ENCODE data around the gene NRXN3. TPM values are rescaled to one million over a fixed set of nuclear protein-coding genes. Genes with fewer than 3 reads are reported as not detected.

NRXN3 gene
- total and polyA plus RNA-seq, 4 donors: 21.9 to 73.4 (median 65.7) TPM

GRCh38 chr14:79668951-79669350 is 1498.8 kb downstream of the NRXN3 start:
- Histone ChIP-seq H3K4me3 (ENCODE audit: low read depth, low read length) (no peak overlapping the region), H3K9me3 (ENCODE audit: control insufficient read depth, insufficient read depth, low read length) (no peaks in the 10 kb centered on the region), H3K27ac (ENCODE audit: low read depth, low read length) (no peak overlapping the region), H3K27me3 (ENCODE audit: control insufficient read depth, insufficient read depth, low read length) (no peaks in the 10 kb centered on the region), H3K36me3 (ENCODE audit: control insufficient read depth, insufficient read depth, low read length) (no peaks in the 10 kb centered on the region), H3K4me1 (ENCODE audit: control insufficient read depth, insufficient read depth, low read length) (no peaks in the 10 kb centered on the region)
- 20% methylated on average over 1 of the region's 3 CpGs for WGBS (ENCODE audit: insufficient coverage)
- DNase-seq (ENCODE audit: low read depth in 4 of 6, low spot score in 6 of 6): peak in 1 of 6 donors; percentile 71

DNA sequence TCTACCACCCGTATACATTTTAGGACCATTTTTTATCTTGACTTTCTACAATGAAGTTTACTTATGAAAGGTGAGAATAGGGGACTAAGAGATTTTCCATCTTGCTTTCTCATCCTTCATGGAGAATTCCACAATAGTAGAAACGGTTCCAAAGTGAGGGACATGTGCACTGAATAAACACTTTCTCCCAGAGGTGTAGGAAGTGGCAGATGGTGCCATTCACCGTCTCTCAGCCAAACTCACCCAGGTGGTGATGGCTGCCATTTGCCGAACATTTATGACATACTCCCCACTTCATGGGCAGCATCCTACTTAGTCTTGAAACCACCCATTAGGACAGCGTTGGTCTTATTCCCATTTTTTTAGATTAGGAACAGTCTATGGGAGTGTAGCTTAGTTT is 1500.6 kb downstream of the NRXN3 start:
- Histone ChIP-seq H3K36me3 (ENCODE audit: control insufficient read depth, insufficient read depth, low read length) (no peaks in the 10 kb centered on the region), H3K9me3 (ENCODE audit: control insufficient read depth, insufficient read depth, low read length) (no peaks in the 10 kb centered on the region), H3K4me1 (ENCODE audit: control insufficient read depth, insufficient read depth, low read length) (no peaks in the 10 kb centered on the region), H3K4me3 (ENCODE audit: low read depth, low read length) (no peak overlapping the region), H3K27ac (ENCODE audit: low read depth, low read length) (no peak overlapping the region), H3K27me3 (ENCODE audit: control insufficient read depth, insufficient read depth, low read length) (no peaks in the 10 kb centered on the region)
- 76% methylated on average over 2 of the region's 5 CpGs for WGBS (ENCODE audit: insufficient coverage)
- DNase-seq (ENCODE audit: low read depth in 4 of 6, low spot score in 6 of 6): no peak

DNA sequence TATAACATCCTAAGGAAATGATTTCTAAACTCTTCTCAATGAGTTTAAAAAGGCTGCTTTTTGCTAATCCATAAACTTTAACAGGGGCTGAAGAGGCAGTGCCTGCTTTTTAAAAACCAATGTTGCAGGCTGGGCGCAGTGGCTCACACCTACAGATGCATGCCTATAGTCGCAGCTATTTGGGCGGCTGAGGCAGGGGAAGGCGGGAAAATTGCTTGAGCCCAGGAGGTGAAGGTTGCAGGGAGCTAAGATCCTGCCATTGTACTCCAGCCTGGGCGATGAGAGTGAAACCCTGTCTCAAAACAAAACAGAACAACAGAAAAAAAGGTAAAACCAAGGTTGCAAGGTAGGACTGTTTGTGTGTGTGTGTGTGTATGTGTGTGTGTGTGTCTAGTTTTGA is 1509.9 kb downstream of the NRXN3 start:
- no peak for DNase-seq (ENCODE audit: low read depth in 4 of 6, low spot score in 6 of 6)
- no peaks in the 10 kb centered on the region for H3K4me1 ChIP-seq (ENCODE audit: control insufficient read depth, insufficient read depth, low read length)
- no peaks in the 10 kb centered on the region for H3K27me3 ChIP-seq (ENCODE audit: control insufficient read depth, insufficient read depth, low read length)
- no peak overlapping the region for H3K27ac ChIP-seq (ENCODE audit: low read depth, low read length)
- H3K9me3 ChIP-seq (ENCODE audit: control insufficient read depth, insufficient read depth, low read length): no peaks in the 10 kb centered on the region
- 81% methylated on average over 3 of the region's 5 CpGs for WGBS (ENCODE audit: insufficient coverage)
- H3K36me3 ChIP-seq (ENCODE audit: control insufficient read depth, insufficient read depth, low read length): no peaks in the 10 kb centered on the region
- no peak overlapping the region for H3K4me3 ChIP-seq (ENCODE audit: low read depth, low read length)

- Histone ChIP-seq H3K4me1 (ENCODE audit: control insufficient read depth, insufficient read depth, low read length) (no peaks in the 10 kb centered on the region), H3K27me3 (ENCODE audit: control insufficient read depth, insufficient read depth, low read length) (no peaks in the 10 kb centered on the region), H3K36me3 (ENCODE audit: control insufficient read depth, insufficient read depth, low read length) (no peaks in the 10 kb centered on the region), H3K27ac (ENCODE audit: low read depth, low read length) (no peak overlapping the region), H3K4me3 (ENCODE audit: low read depth, low read length) (no peak overlapping the region), H3K9me3 (ENCODE audit: control insufficient read depth, insufficient read depth, low read length) (no peaks in the 10 kb centered on the region)
- WGBS (ENCODE audit: insufficient coverage): no CpG with 5 or more reads among the region's 1 CpG
- no peak for DNase-seq (ENCODE audit: low read depth in 4 of 6, low spot score in 6 of 6)
Observed at GRCh38 chr14:79686196-79686595, 1516.0 kb downstream of the NRXN3 start.

DNA sequence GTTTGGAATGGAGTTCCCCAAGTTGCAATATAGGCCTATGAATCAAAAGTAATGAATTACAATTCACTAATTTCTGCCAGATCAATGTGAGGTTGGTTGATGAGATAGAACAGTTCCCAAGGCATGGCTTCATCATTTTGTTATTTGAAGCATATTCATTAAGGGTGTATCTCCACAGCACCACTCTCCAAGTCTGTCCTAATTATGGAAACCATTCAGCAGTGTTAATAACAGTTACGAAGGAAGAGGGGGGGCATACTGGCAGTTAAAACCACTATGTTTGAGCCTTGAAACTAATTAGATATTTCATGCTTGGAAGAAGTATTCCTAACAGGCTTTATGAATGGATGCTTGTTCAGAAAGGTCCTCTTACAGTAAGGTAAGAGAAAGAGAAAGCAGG is 1520.8 kb downstream of the NRXN3 start:
- Histone ChIP-seq H3K4me3 (ENCODE audit: low read depth, low read length) (no peak overlapping the region), H3K4me1 (ENCODE audit: control insufficient read depth, insufficient read depth, low read length) (no peaks in the 10 kb centered on the region), H3K36me3 (ENCODE audit: control insufficient read depth, insufficient read depth, low read length) (no peaks in the 10 kb centered on the region), H3K27ac (ENCODE audit: low read depth, low read length) (no peak overlapping the region), H3K27me3 (ENCODE audit: control insufficient read depth, insufficient read depth, low read length) (no peaks in the 10 kb centered on the region), H3K9me3 (ENCODE audit: control insufficient read depth, insufficient read depth, low read length) (no peaks in the 10 kb centered on the region)
- 71% methylated on average over 1 of the region's 1 CpG for WGBS (ENCODE audit: insufficient coverage)
- peak in 2 of 6 donors; percentile 14 to 92 for DNase-seq (ENCODE audit: low read depth in 4 of 6, low spot score in 6 of 6)

DNA sequence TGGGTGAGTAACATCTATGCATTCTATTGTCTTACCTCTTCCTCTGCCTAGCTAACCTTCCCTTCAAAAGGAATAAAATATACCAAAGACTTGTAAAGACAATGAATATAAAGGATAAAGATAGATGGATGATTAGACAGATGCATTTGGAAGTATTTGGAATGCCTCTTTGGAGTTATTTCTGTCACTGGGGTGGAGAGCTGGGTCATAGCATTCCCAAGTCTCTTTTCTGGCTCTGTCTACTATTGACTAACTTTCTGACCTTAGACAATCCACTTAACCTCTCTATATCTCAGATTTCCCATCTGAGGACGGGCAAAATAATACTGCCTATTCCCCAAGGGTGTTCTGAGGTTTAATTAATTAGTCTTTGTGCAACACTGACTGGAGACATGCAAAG is 1523.8 kb downstream of the NRXN3 start:
- DNase-seq (ENCODE audit: low read depth in 4 of 6, low spot score in 6 of 6): no peak
- Histone ChIP-seq H3K27me3 (ENCODE audit: control insufficient read depth, insufficient read depth, low read length) (no peaks in the 10 kb centered on the region), H3K27ac (ENCODE audit: low read depth, low read length) (no peak overlapping the region), H3K4me1 (ENCODE audit: control insufficient read depth, insufficient read depth, low read length) (no peaks in the 10 kb centered on the region), H3K4me3 (ENCODE audit: low read depth, low read length) (no peak overlapping the region), H3K9me3 (ENCODE audit: control insufficient read depth, insufficient read depth, low read length) (no peaks in the 10 kb centered on the region), H3K36me3 (ENCODE audit: control insufficient read depth, insufficient read depth, low read length) (no peaks in the 10 kb centered on the region)
- no CpG with 5 or more reads among the region's 1 CpG for WGBS (ENCODE audit: insufficient coverage)

GRCh38 chr14:79695307-79695706 is 1525.1 kb downstream of the NRXN3 start:
- DNase-seq (ENCODE audit: low read depth in 4 of 6, low spot score in 6 of 6): peak in 1 of 6 donors; percentile 53
- Histone ChIP-seq H3K27ac (ENCODE audit: low read depth, low read length) (no peak overlapping the region), H3K27me3 (ENCODE audit: control insufficient read depth, insufficient read depth, low read length) (no peaks in the 10 kb centered on the region), H3K4me3 (ENCODE audit: low read depth, low read length) (no peak overlapping the region), H3K4me1 (ENCODE audit: control insufficient read depth, insufficient read depth, low read length) (no peaks in the 10 kb centered on the region), H3K9me3 (ENCODE audit: control insufficient read depth, insufficient read depth, low read length) (no peaks in the 10 kb centered on the region), H3K36me3 (ENCODE audit: control insufficient read depth, insufficient read depth, low read length) (no peaks in the 10 kb centered on the region)
- no CpG with 5 or more reads among the region's 1 CpG for WGBS (ENCODE audit: insufficient coverage)

DNA sequence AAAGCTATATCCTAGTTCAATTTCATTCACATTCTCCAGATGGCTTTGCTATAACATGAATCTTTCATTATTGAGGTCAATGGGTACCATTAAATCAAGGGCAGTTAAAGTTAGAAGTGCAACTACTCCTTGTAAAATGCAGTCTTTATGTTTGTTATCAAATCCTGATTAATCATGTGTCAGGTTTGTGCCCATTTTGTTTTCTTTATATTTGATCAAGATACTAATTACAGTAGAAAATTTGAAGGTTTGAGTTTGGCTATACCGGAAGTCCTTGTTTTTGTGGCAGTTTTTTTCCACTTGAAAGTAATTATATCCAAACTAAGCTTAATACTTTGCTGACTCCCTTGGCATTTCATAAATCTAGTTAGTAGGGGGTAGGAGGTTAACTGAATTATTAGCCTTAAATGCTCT is 1528.1 kb downstream of the NRXN3 start:
- DNase-seq (ENCODE audit: low read depth in 4 of 6, low spot score in 6 of 6): no peak
- no CpG with 5 or more reads among the region's 1 CpG for WGBS (ENCODE audit: insufficient coverage)
- H3K27me3 ChIP-seq (ENCODE audit: control insufficient read depth, insufficient read depth, low read length): no peaks in the 10 kb centered on the region
- H3K9me3 ChIP-seq (ENCODE audit: control insufficient read depth, insufficient read depth, low read length): no peaks in the 10 kb centered on the region
- no peak overlapping the region for H3K27ac ChIP-seq (ENCODE audit: low read depth, low read length)
- no peaks in the 10 kb centered on the region for H3K36me3 ChIP-seq (ENCODE audit: control insufficient read depth, insufficient read depth, low read length)
- no peak overlapping the region for H3K4me3 ChIP-seq (ENCODE audit: low read depth, low read length)
- H3K4me1 ChIP-seq (ENCODE audit: control insufficient read depth, insufficient read depth, low read length): no peaks in the 10 kb centered on the region

- H3K27ac ChIP-seq (ENCODE audit: low read depth, low read length): no peak overlapping the region
- H3K4me3 ChIP-seq (ENCODE audit: low read depth, low read length): no peak overlapping the region
- WGBS (ENCODE audit: insufficient coverage): no CpG with 5 or more reads among the region's 2 CpGs
- no peaks in the 10 kb centered on the region for H3K27me3 ChIP-seq (ENCODE audit: control insufficient read depth, insufficient read depth, low read length)
- H3K4me1 ChIP-seq (ENCODE audit: control insufficient read depth, insufficient read depth, low read length): no peaks in the 10 kb centered on the region
- H3K36me3 ChIP-seq (ENCODE audit: control insufficient read depth, insufficient read depth, low read length): no peaks in the 10 kb centered on the region
- peak in 1 of 6 donors; percentile 32 for DNase-seq (ENCODE audit: low read depth in 4 of 6, low spot score in 6 of 6)
- no peaks in the 10 kb centered on the region for H3K9me3 ChIP-seq (ENCODE audit: control insufficient read depth, insufficient read depth, low read length)
Observed at GRCh38 chr14:79699206-79699605, 1529.0 kb downstream of the NRXN3 start.

GRCh38 chr14:79701371-79701770 is 1531.2 kb downstream of the NRXN3 start:
- peak in 1 of 6 donors; percentile 15 for DNase-seq (ENCODE audit: low read depth in 4 of 6, low spot score in 6 of 6)
- H3K36me3 ChIP-seq (ENCODE audit: control insufficient read depth, insufficient read depth, low read length): no peaks in the 10 kb centered on the region
- H3K4me3 ChIP-seq (ENCODE audit: low read depth, low read length): no peak overlapping the region
- no peaks in the 10 kb centered on the region for H3K27me3 ChIP-seq (ENCODE audit: control insufficient read depth, insufficient read depth, low read length)
- H3K27ac ChIP-seq (ENCODE audit: low read depth, low read length): no peak overlapping the region
- H3K9me3 ChIP-seq (ENCODE audit: control insufficient read depth, insufficient read depth, low read length): no peaks in the 10 kb centered on the region
- no peaks in the 10 kb centered on the region for H3K4me1 ChIP-seq (ENCODE audit: control insufficient read depth, insufficient read depth, low read length)
